T-helper 2 cell treated with Interferon-gamma antibody and Interleukin-4, amounts not matched to agents 100 ng/mL and 5 ng/mL, for 36 hours (primary cell): ENCODE data around the gene AMER3. TPM values are rescaled to one million over a fixed set of nuclear protein-coding genes. Genes with fewer than 3 reads are reported as not detected.

ENCODE experiments used
- intact Hi-C: fragments of 100-400 bp; cut with micrococcal nuclease; formaldehyde crosslinking; loops from one replicate; pipeline ENCODE4 v1.15.1; 2023
- total RNA-seq: library from RNA; stranded (reverse); gene quantifications from 2 replicates; pipeline ENCODE4 v1.2.3, GENCODE V29; 2022

Gene AMER3
- total RNA-seq, 1 donor from 2014 or later, result not detected

- intact Hi-C loops, result no loop called here
These were observed 529 bp upstream of the AMER3 start for GRCh38 chr2:130754811-130755210.

GRCh38 chr2:130756053-130756873 lies 923 bp downstream of the AMER3 start:
- intact Hi-C loops, result no loop called here

- intact Hi-C loops, result no loop called here
These were observed 1.7 kb downstream of the AMER3 start for GRCh38 chr2:130756874-130757668.

GRCh38 chr2:130759906-130760753 lies 4.8 kb downstream of the AMER3 start:
- intact Hi-C loops, result no loop called here

- intact Hi-C loops, result no loop called here
These were observed 5.7 kb downstream of the AMER3 start for GRCh38 chr2:130760754-130761751.

- intact Hi-C loops, result no loop called here
These were observed 6.9 kb downstream of the AMER3 start for GRCh38 chr2:130762031-130762909.

- intact Hi-C loops, result no loop called here
These were observed 7.6 kb downstream of the AMER3 start for GRCh38 chr2:130762910-130763385.

- intact Hi-C loops, result no loop called here
These were observed 8.1 kb downstream of the AMER3 start for GRCh38 chr2:130763405-130763804.

GRCh38 chr2:130764035-130764820 lies 8.9 kb downstream of the AMER3 start:
- intact Hi-C loops, result no loop called here

- intact Hi-C loops, result no loop called here
These were observed 9.4 kb downstream of the AMER3 start for GRCh38 chr2:130764821-130765115.

GRCh38 chr2:130765464-130765863 lies 10.1 kb downstream of the AMER3 start:
- intact Hi-C loops, result no loop called here

GRCh38 chr2:130766037-130766436 lies 10.7 kb downstream of the AMER3 start:
- intact Hi-C loops, result no loop called here

- intact Hi-C loops, result no loop called here
These were observed 11.5 kb downstream of the AMER3 start for GRCh38 chr2:130766711-130767407.

GRCh38 chr2:130767408-130767775 lies 12.1 kb downstream of the AMER3 start:
- intact Hi-C loops, result no loop called here

- intact Hi-C loops, result no loop called here
These were observed 13.0 kb downstream of the AMER3 start for GRCh38 chr2:130768191-130768855.

GRCh38 chr2:130769343-130769907 lies 14.1 kb downstream of the AMER3 start:
- intact Hi-C loops, result no loop called here

- intact Hi-C loops, result no loop called here
These were observed 21.2 kb downstream of the AMER3 start for GRCh38 chr2:130776550-130776949.
